CD14-positive monocyte (primary cell): ENCODE results near the gene SH3RF3. TPM values are rescaled to one million over a fixed set of nuclear protein-coding genes. Genes with fewer than 3 reads are reported as not detected.
A peak's percentile ranks its signal among the peaks of the same experiment; 100 is the strongest.

Source experiments
- DNase-seq, 3 donors: peaks; one replicate each; pipeline ENCODE4 v3.0.0-alpha.2; 2011 to 2022
- H2AFZ ChIP-seq: 2 replicates; pipeline ENCODE4 v1.6.0; 2012; ENCODE audit warnings: mild to moderate bottlenecking, low read depth, low read length, inconsistent platforms; ENCODE audit not compliant: insufficient read depth, poor library complexity, severe bottlenecking
- H3K27ac ChIP-seq, 2 donors: 1 replicate in 1 of 2; 2 replicates in 1 of 2; pipeline ENCODE4 v1.5.1; 2012 to 2013; ENCODE audit warnings: low read length in 2 of 2, control low read depth in 1 of 2, inconsistent platforms in 1 of 2, low read depth in 1 of 2, mild to moderate bottlenecking in 1 of 2
- H3K27me3 ChIP-seq, 2 donors: one replicate each; pipeline versions ENCODE4 v1.6.0 to v1.6.1; 2011 to 2013; ENCODE audit warnings: low read length in 2 of 2; ENCODE audit not compliant: control insufficient read depth in 2 of 2, insufficient read depth in 2 of 2
- H3K36me3 ChIP-seq, 2 donors: replicated peaks in 1 of 2; 1 replicate in 1 of 2; 2 replicates in 1 of 2; pipeline versions ENCODE4 v1.5.1 to v1.6.1; 2012 to 2013; ENCODE audit warnings: low read length in 2 of 2, control low read depth in 1 of 2, inconsistent platforms in 1 of 2, mild to moderate bottlenecking in 1 of 2; ENCODE audit not compliant: insufficient read depth in 2 of 2, control insufficient read depth in 1 of 2
- H3K4me1 ChIP-seq, 2 donors: 1 replicate in 1 of 2; 2 replicates in 1 of 2; pipeline versions ENCODE4 v1.5.1 to v1.6.1; 2012 to 2013; ENCODE audit warnings: low read length in 2 of 2, control low read depth in 1 of 2, inconsistent platforms in 1 of 2, mild to moderate bottlenecking in 1 of 2, moderate library complexity in 1 of 2; ENCODE audit not compliant: insufficient read depth in 2 of 2, control insufficient read depth in 1 of 2
- H3K4me2 ChIP-seq: replicated peaks from 2 replicates; pipeline ENCODE3; 2012; ENCODE audit warnings: low read length, moderate library complexity, mild to moderate bottlenecking; ENCODE audit not compliant: poor library complexity, severe bottlenecking; ENCODE audit errors: extremely low read depth
- H3K4me3 ChIP-seq, 3 experiments: fragments of 200-600 bp in 1 of 3; sonication (generic) in 1 of 3; replicated peaks in 1 of 3; 1 replicate in 2 of 3; 2 replicates in 1 of 3; pipeline ENCODE4 v1.5.1; 2011 to 2013; ENCODE audit warnings: low read length in 3 of 3, mild to moderate bottlenecking in 3 of 3, control low read depth in 2 of 3, low read depth in 2 of 3, inconsistent platforms in 1 of 3, moderate library complexity in 1 of 3
- H3K79me2 ChIP-seq: 2 replicates; pipeline ENCODE4 v1.6.0; 2012; ENCODE audit warnings: mild to moderate bottlenecking, control low read depth, inconsistent platforms, low read length, moderate library complexity; ENCODE audit not compliant: insufficient read depth
- H3K9ac ChIP-seq: 2 replicates; pipeline ENCODE4 v1.6.0; 2017; ENCODE audit warnings: low read length, mild to moderate bottlenecking; ENCODE audit not compliant: insufficient read depth, poor library complexity, severe bottlenecking
- H3K9me3 ChIP-seq, 2 donors: replicated peaks in 1 of 2; 1 replicate in 1 of 2; 2 replicates in 1 of 2; pipeline versions ENCODE4 v1.5.1 to v1.6.1; 2012 to 2013; ENCODE audit warnings: low read length in 2 of 2, control low read depth in 1 of 2; ENCODE audit not compliant: control insufficient read depth in 1 of 2, insufficient read depth in 1 of 2
- H4K20me1 ChIP-seq: 2 replicates; pipeline ENCODE4 v1.6.0; 2012; ENCODE audit warnings: mild to moderate bottlenecking, low read length, control low read depth, moderate library complexity; ENCODE audit not compliant: insufficient read depth
- H3K27ac Mint-ChIP-seq, 7 donors: one replicate each; pipeline ENCODE4 v1.8.0; 2020; ENCODE audit warnings: mild to moderate bottlenecking in 7 of 7, mixed read lengths in 7 of 7, moderate library complexity in 6 of 7, inconsistent platforms in 2 of 7
- H3K27me3 Mint-ChIP-seq, 3 donors: one replicate each; pipeline ENCODE4 v1.8.0; 2021 to 2022; ENCODE audit warnings: low read depth in 3 of 3, mild to moderate bottlenecking in 3 of 3, mixed read lengths in 3 of 3, moderate library complexity in 3 of 3, inconsistent platforms in 1 of 3
- H3K36me3 Mint-ChIP-seq, 2 donors: one replicate each; pipeline ENCODE4 v1.8.0; 2020; ENCODE audit warnings: mixed read lengths in 2 of 2, inconsistent platforms in 1 of 2, mild to moderate bottlenecking in 1 of 2
- H3K4me1 Mint-ChIP-seq: one replicate; pipeline ENCODE4 v1.8.0; 2020; ENCODE audit warnings: mild to moderate bottlenecking, mixed read lengths
- H3K4me3 Mint-ChIP-seq, 2 donors: one replicate each; pipeline ENCODE4 v1.8.0; 2020; ENCODE audit warnings: mild to moderate bottlenecking in 2 of 2, mixed read lengths in 2 of 2, moderate library complexity in 1 of 2
- H3K9me3 Mint-ChIP-seq, 7 donors: one replicate each; pipeline ENCODE4 v1.8.0; 2020 to 2022; ENCODE audit warnings: mixed read lengths in 7 of 7, mild to moderate bottlenecking in 6 of 7, moderate library complexity in 6 of 7, inconsistent platforms in 2 of 7
- WGBS: methylation state at CpG from one replicate; pipeline ENCODE4 v1.1.5; 2013; ENCODE audit warnings: missing lambda C conversion rate; ENCODE audit not compliant: insufficient coverage; 5-methylcytosine and 5-hydroxymethylcytosine counted together
- intact Hi-C, 2 donors: fragments of 100-400 bp; cut with micrococcal nuclease; formaldehyde crosslinking; loops; one replicate each; pipeline versions ENCODE4 v1.15.0 to v1.15.1; 2023
- polyA plus RNA-seq, 3 donors: library from polyadenylated mRNA; depleted of rRNA in 1 of 3; unstranded in 2 of 3; stranded (reverse) in 1 of 3; fragments of 300-500 nt in 2 of 3; fragments of >200 nt in 1 of 3; fragmentation: Illumina TruSeq in 2 of 3; gene quantifications; 1 replicate in 2 of 3; 2 replicates in 1 of 3; pipeline ENCODE4 v1.2.3, GENCODE V29; 2012 to 2021
- TF ChIP-seq, protein P1 (sequence below): fragments of 200-600 bp; IDR thresholded peaks from one replicate; pipeline ENCODE4 v1.8.0; 2022; ENCODE audit warnings: antibody characterized with exemption, mild to moderate bottlenecking

The SH3RF3 gene
- polyA plus RNA-seq, 3 donors: 0.25 to 0.75 (median 0.34) TPM

DNA sequence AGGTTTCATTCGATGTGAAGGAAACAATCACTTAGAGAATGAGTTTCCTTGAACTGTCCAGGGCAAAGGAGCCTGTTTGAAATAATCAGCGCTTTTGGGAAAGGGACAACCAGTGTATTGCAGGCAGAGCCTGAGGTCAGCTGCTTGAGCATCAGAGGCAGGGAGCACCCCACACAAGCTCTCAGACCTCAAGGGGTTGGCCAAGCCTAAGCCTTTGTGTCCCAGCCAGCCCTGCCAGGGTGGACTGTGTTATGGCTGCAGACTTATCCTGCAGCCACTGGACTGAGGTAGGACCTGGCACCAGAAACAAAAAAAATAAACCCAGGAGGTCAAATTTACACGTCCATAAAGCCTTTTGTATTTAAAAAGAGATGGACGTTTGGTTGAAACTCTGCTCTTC, 256.5 kb downstream of the SH3RF3 start:
- Mint-ChIP-seq H3K27ac (no peak overlapping the region), H3K4me1 (no peaks in the 10 kb centered on the region), H3K4me3 (no peak overlapping the region), H3K27me3 (no peaks in the 10 kb centered on the region), H3K36me3 (no peaks in the 10 kb centered on the region), H3K9me3 (no peaks in the 10 kb centered on the region)
- no peak for DNase-seq
- Histone ChIP-seq H3K9ac (no peak overlapping the region), H3K9me3 (no peaks in the 10 kb centered on the region), H3K79me2 (no peaks in the 10 kb centered on the region), H2AFZ (no peak overlapping the region), H3K4me2 (no peak overlapping the region), H3K27ac (no peak overlapping the region), H3K4me3 (no peak overlapping the region), H3K4me1 (no peaks in the 10 kb centered on the region), H4K20me1 (no peaks in the 10 kb centered on the region), H3K27me3 (no peaks in the 10 kb centered on the region), H3K36me3 (no peaks in the 10 kb centered on the region)
- intact Hi-C loops: no loop called here
- 76% methylated on average over 3 of the region's 4 CpGs for WGBS
- TF ChIP-seq, protein P1, sequence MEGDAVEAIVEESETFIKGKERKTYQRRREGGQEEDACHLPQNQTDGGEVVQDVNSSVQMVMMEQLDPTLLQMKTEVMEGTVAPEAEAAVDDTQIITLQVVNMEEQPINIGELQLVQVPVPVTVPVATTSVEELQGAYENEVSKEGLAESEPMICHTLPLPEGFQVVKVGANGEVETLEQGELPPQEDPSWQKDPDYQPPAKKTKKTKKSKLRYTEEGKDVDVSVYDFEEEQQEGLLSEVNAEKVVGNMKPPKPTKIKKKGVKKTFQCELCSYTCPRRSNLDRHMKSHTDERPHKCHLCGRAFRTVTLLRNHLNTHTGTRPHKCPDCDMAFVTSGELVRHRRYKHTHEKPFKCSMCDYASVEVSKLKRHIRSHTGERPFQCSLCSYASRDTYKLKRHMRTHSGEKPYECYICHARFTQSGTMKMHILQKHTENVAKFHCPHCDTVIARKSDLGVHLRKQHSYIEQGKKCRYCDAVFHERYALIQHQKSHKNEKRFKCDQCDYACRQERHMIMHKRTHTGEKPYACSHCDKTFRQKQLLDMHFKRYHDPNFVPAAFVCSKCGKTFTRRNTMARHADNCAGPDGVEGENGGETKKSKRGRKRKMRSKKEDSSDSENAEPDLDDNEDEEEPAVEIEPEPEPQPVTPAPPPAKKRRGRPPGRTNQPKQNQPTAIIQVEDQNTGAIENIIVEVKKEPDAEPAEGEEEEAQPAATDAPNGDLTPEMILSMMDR: no peak

DNA sequence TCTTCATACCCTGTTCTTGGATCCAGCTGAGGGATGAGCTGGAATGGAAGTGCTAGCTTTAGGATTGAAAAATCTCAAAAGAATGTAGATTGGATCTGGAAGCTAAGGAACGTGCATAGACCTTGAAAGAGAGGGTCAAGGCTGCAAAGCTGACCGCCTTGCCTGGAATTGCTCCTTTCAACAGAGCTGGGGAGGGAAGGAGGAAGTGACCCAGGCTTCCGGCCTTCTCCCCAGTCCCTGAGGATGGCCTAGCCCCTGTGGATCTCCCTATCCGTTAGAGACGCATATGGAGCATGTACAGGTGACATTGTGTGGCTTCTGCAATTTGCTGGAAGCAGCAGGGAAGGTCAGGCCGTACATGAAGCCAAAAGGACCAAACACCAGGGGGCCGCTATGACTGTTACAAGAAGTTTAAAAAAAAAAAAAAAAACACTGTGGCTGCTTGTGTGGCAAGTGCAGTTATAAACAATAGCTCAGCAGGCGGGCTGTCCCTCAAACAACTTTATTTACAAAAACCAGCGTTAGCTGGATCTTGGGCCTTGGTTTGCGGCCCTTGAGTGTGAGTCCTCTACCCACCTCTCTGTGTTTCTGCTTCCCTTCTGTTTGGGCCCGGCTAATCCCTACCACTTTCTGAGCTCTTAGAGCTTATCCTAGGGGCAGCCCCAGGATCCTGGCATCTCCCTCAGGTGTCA, 257.1 kb downstream of the SH3RF3 start:
- H3K4me2 ChIP-seq: no peak overlapping the region
- 92% methylated on average over 11 of the region's 11 CpGs for WGBS
- no peak overlapping the region for H3K4me3 ChIP-seq
- H3K4me1 ChIP-seq: no peaks in the 10 kb centered on the region
- no peak overlapping the region for H3K9ac ChIP-seq
- H2AFZ ChIP-seq: no peak overlapping the region
- no peaks in the 10 kb centered on the region for H3K36me3 ChIP-seq
- H3K27ac ChIP-seq: no peak overlapping the region
- H3K79me2 ChIP-seq: no peaks in the 10 kb centered on the region
- no peaks in the 10 kb centered on the region for H3K9me3 Mint-ChIP-seq
- intact Hi-C loops: no loop called here
- no peaks in the 10 kb centered on the region for H3K27me3 ChIP-seq
- H4K20me1 ChIP-seq: no peaks in the 10 kb centered on the region
- H3K27ac Mint-ChIP-seq: peak overlapping the region in 1 of 7 donors; percentile 74
- H3K27me3 Mint-ChIP-seq: no peaks in the 10 kb centered on the region
- H3K4me3 Mint-ChIP-seq: no peak overlapping the region
- H3K9me3 ChIP-seq: no peaks in the 10 kb centered on the region
- no peaks in the 10 kb centered on the region for H3K4me1 Mint-ChIP-seq
- TF ChIP-seq, protein P1: no peak
- H3K36me3 Mint-ChIP-seq: no peaks in the 10 kb centered on the region
- DNase-seq: no peak
